HG02970 (cell line): Measurements from ENCODE around the gene MDM4.

ENCODE experiments used
- ATAC-seq: cut with Tn5 transposase; IDR thresholded peaks from one replicate; pipeline ENCODE4 v1.9.1; 2021; ENCODE audit warnings: mild to moderate bottlenecking, moderate library complexity, moderate number of reproducible peaks; ENCODE audit not compliant: unreplicated experiment, low FRiP score

Gene MDM4

GRCh38 chr1:204575221-204576190, 59.3 kb downstream of the MDM4 start:
- ATAC-seq = no peak

GRCh38 chr1:204576422-204576821, 60.2 kb downstream of the MDM4 start:
- no peak for ATAC-seq

- ATAC-seq = no peak
Observed at GRCh38 chr1:204577794-204578478, 61.7 kb downstream of the MDM4 start.

GRCh38 chr1:204578867-204579664, 62.9 kb downstream of the MDM4 start:
- ATAC-seq = no peak

GRCh38 chr1:204579681-204580080, 63.5 kb downstream of the MDM4 start:
- no peak for ATAC-seq

- ATAC-seq = no peak
Observed at GRCh38 chr1:204580862-204581261, 64.7 kb downstream of the MDM4 start.

- ATAC-seq = no peak
Observed at GRCh38 chr1:204581759-204582158, 65.6 kb downstream of the MDM4 start.

GRCh38 chr1:204583909-204584632, 67.9 kb downstream of the MDM4 start:
- no peak for ATAC-seq

- ATAC-seq = no peak
Observed at GRCh38 chr1:204584699-204585372, 68.6 kb downstream of the MDM4 start.

- no peak for ATAC-seq
Observed at GRCh38 chr1:204587621-204588020, 71.4 kb downstream of the MDM4 start.

GRCh38 chr1:204588826-204589225, 72.6 kb downstream of the MDM4 start:
- no peak for ATAC-seq

- ATAC-seq = no peak
Observed at GRCh38 chr1:204589409-204590038, 73.3 kb downstream of the MDM4 start.

- no peak for ATAC-seq
Observed at GRCh38 chr1:204591473-204592090, 75.4 kb downstream of the MDM4 start.

- no peak for ATAC-seq
Observed at GRCh38 chr1:204592246-204592948, 76.2 kb downstream of the MDM4 start.

GRCh38 chr1:204598319-204598969, 82.2 kb downstream of the MDM4 start:
- ATAC-seq = no peak

GRCh38 chr1:204599098-204599497, 82.9 kb downstream of the MDM4 start:
- no peak for ATAC-seq

GRCh38 chr1:204599596-204599995, 83.4 kb downstream of the MDM4 start:
- no peak for ATAC-seq

GRCh38 chr1:204600203-204600602, 84.0 kb downstream of the MDM4 start:
- ATAC-seq = no peak
